Measurements from ENCODE around the gene IL1RAPL1. TPM values are rescaled to one million over a fixed set of nuclear protein-coding genes. Genes with fewer than 3 reads are reported as not detected.

Gene IL1RAPL1
- total RNA-seq (2022; extraction: Qiagen RNA extraction; ENCODE audit: low read depth): 0.09 TPM in 1 of 5 replicates, not detected in the others

GRCh38 chrX:28586981-28587551 lies at the start of gene IL1RAPL1:
TSS of gene IL1RAPL1 (plus strand) at chrX:28587446.

